GM21737 (cell line): Measurements from ENCODE around the gene CDK9.
"Not testable (repeated sequence)": the region's sequence is repeated elsewhere in the genome, so short reads cannot be mapped to it uniquely, and the experiment has no call there.

Experiments
- ATAC-seq: cut with Tn5 transposase; IDR thresholded peaks from one replicate; pipeline ENCODE4 v1.9.1; 2021; ENCODE audit warnings: mild to moderate bottlenecking, moderate library complexity; ENCODE audit not compliant: unreplicated experiment

Gene CDK9

DNA sequence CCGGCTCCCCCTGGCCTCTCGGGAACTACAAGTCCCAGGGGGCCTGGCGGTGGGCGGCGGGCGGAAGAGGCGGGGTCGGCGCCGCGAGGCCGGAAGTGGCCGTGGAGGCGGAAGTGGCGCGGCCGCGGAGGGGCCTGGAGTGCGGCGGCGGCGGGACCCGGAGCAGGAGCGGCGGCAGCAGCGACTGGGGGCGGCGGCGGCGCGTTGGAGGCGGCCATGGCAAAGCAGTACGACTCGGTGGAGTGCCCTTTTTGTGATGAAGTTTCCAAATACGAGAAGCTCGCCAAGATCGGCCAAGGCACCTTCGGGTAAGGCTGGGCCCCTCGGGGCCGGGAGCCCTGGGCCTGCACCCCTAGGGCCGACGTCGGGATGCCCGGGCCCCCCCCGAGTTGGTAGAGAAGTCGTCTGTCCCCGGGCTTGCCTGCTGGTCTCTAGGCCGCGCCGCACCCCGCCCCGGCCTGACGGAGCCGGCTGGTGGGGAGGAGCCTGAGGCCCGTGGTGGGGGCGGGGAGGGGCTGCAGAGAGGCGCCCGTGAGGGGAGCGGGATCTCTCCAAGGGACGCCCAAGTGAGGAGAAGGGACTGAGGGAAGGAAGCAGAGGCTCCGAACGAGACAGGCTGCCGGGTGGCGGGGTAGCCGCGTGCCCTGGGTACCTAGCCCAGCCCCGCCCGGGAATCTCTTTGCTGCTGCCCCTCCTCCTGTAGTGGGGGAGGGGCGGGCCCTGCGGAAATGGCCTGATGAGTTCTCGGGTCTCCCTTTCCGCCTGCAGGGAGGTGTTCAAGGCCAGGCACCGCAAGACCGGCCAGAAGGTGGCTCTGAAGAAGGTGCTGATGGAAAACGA is at the start of gene CDK9:
Gene CDK9, plus strand, starts transcription at position 102 of the 840 bp plus-strand sequence. Its CDS starts 115 bp downstream, at position 217.
- ATAC-seq: peak; percentile 66

DNA sequence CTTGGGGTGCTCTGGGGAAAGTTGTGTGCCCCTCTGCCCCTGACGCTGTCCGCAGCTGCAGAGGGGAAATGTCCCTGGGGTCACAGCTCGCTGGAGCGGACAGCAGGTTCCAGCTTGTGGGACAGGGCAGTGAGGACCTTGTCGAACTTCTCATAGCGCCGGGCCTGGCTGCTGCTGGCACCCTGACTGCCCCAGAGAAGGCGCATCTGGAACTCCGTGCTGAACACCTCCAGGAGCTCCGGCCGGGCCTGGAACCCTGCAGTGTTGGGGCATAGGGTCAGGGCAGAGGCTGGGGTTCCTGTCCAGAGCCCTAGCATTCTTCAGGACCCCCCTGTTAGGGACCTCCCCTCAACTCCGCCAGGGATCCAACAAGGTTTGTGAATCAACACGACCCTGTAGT is 47.2 kb upstream of the CDK9 start:
- no peak for ATAC-seq

DNA sequence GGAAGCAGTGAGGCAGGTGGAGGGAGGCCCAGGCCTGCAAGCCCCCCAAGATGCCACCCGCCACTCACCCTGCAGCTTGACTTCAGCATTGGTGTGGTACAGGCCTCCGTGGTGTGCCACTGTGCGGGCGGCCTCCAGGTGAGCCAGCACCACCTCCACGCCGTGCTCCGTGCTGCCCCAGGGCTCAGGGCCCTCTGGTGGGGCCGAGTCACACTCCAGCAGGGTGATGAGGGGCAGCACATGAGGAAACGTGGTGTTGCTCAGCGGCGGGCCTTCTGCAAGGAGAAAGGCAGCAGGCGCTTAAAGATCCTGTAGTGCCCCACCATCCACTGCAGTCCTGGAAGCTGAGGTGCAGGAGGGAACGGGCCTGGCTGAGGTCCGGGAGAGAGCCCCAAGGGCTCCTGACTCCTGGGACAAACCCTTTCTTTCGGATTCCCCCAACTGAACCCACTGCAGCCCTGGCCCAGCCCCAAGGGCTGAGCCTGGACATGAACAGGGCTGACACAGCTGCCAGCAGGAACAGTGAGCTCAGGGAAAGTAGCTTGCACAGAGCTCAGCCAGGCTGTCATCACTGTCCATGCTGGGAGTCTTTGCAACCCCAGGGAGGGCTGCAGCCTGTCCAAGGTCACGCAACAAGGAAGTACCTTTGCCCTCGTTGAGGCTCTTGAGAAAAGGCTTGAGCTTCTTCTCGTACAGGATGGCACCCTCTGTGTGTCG is 46.1 kb upstream of the CDK9 start:
- ATAC-seq: no peak

DNA sequence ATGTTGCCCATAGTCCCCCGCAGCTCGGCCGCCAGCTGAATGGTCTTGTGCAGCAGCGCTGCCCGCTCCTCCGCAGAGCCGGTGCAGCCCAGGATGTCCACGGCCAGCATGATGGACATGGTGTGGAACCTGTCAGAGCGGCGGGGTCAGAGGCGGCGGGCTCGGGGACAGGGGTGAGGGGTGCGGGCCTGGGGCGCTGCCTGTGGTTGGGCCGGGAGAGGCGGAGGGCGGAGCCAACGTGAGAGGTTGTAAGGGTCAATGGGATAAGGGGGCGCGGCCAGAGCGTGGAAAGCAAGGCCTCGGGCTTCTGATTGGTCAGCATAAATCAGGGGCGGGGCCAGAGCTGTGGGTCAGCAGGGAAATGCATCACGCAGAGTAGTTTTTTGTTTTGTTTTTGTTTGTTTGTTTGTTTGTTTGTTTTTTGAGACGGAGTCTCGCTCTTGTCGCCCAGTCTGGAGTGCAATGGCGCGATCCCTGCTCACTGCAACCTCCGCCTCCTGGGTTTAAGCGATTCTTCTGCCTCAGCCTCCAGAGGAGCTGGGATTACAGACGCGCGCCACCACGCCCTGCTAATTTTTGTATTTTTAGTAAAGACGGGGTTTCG is 43.9 kb upstream of the CDK9 start:
- no peak for ATAC-seq

DNA sequence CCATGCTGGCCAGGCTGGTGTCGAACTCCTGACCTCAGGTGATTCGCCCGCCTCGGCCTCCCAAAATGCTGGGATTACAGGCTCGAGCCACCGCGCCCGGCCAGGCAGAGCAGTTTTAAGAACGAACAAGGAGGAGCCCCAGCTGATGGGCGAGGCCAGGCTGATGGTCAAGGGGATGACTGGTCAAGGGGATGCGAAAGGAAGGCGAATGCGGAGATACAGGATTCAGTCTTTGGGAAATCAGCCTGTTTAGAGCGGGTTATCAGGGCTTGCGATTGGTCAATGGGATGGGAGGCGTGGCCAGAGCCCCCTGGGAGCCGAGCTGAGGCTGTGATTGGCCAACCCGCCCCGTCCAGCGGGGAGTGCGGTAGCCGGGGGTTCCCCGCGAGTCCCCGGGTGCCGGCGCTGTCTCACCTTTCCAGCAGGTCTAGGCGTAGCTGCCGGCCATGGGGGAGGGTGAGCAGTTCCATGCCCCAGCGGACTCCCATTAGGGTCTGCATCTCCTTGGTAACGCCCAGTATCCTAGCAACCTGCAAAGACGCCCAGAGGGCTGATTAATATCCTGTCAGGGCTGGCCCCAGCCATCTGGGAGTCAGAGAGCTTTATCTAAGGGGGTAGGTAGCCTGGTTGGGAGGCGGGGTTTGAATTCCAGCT is 43.3 kb upstream of the CDK9 start:
- ATAC-seq: no peak

DNA sequence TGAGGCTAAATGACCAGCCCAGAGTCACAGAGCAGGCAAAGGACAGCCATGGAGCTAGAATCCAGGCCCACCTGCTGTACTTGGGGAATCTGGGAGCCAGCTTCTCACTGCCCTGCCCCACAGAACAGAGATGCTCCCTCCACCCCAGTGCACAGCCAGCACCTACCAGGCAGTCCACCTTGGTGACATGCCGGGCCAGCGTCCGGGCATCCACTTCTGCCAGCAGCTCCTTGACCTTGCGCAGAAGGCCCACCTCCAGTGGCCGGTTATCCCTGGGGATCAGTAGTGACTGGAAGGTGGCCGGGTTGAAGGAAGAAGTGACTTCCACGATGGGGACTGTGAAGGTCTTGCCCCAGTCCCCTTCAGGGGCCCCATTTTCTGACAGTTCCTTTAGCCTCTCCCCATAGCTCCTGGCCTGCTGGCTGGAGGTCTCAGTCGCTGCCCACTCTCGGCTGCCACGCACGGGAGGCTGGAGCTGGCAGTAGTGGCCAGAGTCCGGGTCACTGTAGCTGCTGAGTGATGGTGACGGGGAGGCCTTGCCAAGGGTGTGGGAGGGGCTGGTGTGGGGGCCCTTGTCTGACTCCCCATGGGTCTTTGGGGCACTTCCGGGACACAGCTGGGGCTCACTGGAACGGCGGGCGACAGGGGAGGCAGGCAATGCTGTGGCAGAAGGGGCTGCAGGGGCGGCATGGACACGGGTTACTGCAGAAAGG is 41.3 kb upstream of the CDK9 start:
- no peak for ATAC-seq

DNA sequence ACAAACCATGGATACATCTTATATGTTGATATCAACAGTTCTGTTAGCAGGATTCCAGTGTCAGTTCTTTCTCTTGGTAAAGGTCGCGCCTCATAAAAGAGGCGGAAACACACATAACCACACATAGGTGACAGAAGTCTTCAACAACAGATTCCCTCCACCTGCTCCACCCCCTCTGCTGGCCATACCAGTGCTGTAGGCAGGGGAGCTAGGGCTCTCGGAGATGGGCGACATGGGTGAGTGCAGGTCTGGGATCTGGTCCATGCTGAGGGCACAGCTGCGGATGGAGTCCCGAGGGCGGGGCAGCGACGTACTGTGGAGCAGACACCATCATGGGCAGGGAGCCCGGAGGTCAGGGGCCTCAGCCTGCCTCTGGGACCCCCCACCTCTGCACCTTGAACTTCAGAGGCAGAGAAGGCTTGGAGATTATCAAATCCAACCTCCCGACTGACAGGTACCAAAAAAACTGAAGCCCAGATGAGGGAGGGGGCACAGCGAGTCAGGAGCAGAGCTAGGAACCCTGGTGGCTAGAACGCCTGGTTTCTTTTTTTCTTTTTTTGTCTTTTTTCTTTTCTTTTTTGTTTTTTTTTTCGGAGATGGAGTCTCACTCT is 38.8 kb upstream of the CDK9 start:
- no peak for ATAC-seq

DNA sequence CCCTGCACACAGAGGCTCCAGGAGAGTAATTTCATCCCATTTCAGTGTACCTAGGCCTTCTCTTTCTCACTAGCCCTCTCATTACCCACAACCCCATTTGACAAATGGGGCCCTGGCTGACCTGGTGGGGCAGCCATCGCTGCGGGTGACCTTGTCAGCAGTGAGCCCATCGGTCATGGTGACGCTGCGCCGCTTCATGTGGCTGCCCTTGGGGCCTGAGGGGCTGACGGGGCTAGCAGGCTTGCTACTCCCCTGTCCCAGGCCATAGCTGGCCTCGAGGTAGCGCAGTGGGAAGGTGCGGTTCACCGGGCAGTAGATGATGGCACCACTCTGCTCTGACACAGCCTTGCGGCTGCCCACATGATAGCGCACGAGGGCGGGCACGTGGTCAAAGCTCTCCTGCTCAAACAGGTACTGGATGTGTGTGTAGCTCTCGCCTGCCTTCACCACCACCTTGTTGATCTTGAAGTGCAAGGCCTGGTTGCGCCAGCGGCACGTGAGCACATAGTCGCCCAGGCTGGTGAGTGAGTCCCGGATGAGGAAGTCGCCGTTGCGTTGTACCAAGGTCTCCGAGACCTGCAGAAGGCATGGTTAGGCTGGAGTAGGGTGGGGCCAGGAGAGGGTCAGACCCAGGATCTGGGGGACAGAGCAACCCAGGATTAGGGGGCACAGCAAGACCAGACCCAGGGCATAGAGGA is 36.6 kb upstream of the CDK9 start:
- no peak for ATAC-seq

DNA sequence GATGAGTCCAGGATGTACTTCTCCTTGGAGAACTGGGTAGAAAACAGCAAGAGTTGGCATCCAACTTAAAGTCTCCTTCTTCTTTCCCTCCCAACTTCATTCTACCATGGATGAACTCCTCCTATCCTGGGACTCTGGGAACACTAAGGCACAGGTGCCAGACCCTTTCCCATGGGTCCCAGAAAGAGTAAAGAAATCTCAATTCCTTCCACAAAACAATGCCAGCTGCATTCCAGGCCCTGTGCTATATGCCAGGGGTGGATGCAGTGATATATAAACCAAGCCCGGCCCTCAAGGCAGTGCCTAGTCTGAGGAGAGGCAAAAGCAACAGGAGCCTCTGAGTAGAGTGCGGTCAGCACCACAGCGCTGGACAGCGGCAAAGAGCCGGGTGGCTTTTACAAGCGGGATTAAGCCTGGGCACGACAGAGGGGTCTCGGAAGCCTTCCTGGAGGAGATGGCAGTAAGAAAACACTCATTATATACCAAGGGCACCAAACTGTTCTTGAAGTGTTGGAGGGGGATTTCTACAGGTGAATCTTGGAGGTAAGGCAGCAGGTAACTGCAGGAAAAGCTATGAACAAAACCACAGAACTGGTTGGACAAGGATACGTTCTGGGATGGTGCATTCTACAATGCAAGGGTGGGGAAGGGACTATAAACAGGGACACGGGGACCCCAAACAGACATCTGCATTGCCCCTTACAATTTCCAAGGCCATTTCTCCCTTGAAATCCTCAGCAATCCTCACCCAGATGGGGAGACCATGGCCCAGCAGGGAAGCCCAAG is 34.4 kb upstream of the CDK9 start:
- ATAC-seq: no peak

DNA sequence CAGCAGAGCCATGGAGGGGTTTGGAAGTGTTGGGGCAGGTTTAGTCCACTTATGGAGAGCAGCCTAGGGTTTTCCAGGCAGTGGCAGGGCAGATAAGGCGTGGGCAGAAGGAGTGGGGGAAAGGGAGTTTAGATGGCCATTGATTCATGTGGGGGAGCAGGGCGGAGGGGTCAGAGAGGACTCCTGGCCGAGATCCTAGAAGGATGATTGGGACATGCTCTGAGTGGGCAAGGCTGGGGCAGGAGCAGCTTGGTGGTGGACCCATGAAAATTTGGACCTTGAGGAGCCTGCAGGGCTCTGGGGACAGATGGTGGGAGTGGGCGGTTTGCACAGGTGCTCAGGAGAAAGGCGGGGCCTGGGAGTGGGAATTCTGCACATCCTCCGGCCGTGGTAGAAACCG is 32.7 kb upstream of the CDK9 start:
- no peak for ATAC-seq

DNA sequence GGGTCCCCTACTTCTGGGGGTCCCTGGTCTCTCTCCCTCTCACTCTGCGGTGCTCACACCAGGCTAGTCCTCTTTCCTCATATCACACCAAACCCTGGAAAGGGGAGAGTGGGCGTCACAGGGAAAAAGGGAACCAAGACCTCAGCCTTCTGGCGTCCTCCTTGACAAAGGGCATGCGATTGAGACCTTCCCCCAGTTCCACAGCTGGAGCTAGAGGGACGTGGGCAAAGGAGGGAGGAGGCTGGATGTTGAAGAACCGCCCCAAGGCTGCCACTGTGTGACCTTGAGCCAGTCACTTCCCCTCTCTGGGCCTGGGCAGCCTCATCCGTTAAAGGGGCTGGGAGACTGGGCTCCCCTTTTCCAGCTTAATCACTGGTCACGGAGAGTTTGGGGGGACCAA is 32.2 kb upstream of the CDK9 start:
- ATAC-seq: no peak

DNA sequence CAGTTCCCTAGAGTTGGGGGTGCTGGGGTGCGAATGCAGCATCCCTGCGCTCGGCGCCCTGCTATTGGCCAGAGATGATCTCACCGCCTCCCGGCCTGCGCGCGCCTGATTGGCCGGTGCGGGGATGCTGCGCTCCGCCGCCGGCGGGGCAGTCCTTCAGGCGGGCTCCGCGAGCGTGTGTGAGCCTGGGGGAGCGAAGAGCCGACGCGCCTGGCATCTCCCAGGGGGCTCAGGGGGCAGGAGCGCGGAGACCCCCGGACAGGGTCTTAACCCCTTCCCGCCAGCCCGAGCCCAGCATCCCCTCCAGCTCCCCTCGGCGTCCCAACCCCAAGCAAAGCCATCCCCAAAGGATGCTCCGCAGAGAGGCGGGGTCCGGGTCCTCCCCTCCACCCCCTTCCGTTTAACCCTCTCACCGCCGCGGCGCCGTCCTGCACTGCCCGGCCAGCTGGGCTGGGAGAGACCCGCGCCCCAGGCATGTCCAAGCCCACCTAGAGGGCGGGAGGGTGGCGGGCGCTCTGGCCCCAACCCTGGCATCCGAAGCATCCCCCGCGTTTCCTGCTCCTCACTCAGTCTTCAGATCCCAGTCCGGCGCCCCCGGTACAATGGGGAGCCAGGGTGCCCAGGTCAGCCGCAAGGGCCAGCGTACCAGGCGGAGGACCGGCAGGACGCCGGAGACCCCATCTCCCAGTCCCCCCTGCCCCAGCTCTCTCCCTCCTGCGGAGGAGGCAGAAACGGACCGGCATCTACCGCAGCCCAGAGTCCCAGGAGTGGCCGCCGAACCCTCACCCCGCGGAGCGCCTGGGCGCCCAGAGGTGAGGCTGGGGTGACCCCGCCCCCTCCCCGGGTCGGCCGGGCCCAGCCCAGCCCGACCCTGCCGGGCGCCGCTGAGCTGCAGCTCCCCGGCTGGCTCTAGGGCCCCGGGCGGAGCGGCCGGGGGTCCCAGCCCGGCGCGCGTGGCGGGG is 31.5 kb upstream of the CDK9 start:
- ATAC-seq: no peak

DNA sequence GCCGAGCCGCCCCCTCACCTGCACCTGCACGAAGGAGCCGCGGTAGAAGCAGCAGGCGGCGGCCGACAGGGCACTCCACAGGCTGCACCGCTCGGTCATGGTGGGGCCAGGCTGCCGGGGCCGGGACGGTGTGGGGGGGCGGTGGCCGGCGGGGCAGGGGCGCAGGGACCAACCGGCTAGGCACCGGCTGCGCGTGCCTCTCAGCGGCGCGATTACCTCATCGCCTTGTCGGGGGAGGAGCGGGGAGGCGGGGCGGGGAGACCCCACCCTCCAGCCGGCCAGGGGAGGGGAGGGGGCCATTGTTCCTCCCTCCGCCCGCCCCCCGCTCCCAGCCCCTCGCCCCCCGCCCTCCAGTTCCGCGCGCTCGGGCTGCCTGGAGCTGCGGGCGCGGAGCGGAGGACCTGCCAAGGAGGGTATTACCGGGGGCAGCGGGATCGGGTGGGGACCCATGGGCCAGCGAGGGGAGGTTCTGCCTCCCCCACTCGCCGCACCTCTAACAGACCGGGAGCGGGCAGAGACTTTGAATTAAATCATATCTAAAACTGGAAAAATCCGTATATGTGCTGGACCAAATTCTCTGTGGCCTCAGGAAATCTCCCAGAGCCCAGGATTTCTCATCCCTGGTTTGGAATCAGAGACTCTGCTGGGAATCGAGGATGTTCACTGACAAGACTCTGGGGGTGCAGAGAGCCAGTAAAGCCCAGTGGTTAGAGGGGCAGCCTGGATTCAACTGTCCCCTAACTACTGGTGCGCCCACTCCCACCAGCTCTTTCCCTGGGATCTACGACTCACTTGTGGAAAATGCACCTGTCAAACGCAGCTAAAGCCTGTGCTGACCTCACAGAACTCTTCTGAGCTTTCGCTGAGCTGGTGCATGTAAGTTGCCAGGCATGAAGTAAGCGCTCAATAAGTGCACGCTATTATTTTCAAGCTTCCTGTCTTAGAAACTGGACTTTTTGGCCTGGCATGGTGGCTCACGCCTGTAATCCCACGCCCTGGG is 30.5 kb upstream of the CDK9 start:
- ATAC-seq: no peak

DNA sequence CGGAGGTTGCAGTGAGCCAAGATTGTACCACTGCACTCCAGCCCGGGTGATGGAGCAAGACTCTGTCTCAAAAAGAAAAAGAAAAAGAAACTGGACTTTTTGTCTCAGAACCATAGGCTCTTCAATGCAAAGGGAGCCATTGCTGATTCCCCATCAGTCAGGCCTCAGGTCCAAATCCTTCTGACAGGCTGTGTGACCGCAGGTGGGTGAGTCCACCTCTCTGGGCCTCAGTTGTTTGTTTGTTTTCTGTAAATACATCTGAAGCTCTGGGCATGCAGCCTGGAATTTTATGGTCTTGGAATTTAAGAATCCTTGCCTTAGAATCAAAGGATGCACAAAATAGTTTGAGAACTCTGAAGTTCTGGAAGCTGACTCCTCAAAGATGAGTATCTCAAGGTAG is 29.6 kb upstream of the CDK9 start:
- no peak for ATAC-seq

DNA sequence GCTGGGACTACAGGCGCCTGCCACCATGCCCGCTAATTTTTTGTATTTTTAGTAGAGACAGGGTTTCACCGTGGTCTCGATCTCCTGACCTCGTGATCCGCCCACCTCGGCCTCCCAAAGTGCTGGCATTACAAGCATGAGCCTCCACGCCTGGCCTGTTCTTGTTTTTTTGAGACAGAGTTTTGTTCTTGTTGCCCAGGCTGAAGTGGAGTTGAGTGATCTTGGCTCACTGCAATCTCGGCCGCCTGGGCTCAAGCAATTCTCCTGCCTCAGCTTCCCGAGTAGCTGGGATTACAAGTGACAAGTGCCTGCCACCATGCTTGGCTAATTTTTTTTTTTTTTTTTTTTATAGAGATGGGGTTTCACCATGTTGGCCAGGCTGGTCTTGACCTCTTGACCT is 29.1 kb upstream of the CDK9 start:
- ATAC-seq: not testable (repeated sequence)

DNA sequence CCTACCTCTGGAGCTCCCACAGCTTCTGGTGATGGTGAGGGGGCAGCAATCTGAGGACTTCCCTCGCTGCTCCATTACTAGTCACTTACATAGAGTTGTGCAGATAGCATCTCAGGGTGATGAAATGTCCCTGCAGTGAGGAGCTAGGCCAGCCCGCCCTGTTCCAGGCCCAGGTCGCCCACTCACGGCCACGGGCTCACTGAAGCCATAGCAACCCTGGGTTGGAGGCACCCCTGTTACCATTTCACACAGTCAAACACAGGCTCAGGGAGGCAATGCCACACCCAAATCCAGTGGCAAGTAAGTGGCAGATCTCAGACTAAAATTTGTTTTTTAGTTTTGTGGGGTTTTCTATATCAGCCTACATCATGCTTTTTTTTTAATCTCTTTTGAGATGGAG is 27.0 kb upstream of the CDK9 start:
- ATAC-seq: no peak

DNA sequence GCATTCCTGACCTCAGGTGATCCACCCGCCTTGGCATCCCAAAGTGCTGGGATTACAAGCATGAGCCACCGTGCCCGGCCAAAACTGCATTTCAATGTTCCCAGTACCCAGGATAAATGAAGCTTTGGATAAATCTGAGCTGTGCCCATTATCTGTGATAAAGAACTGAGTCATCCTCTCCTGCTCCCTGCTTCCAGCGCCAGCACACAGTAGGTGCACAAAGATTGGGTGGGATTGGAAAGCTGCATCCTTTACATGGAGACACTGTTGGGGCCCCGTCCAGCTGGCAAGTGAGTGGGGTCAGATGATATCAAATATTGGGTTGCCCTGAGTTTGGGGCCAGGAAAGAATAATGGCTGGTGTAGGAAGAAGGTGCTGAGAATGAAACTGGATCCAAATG is 24.8 kb upstream of the CDK9 start:
- no peak for ATAC-seq
